Activated T-cell treated with anti-CD3 and anti-CD28 coated beads, Interleukin-2, amount 50 U/mL, for 4 hours (primary cell): ENCODE measurements around the gene ACADS. TPM values are rescaled to one million over a fixed set of nuclear protein-coding genes. Genes with fewer than 3 reads are reported as not detected.
"Not testable (repeated sequence)": the region's sequence is repeated elsewhere in the genome, so short reads cannot be mapped to it uniquely, and the experiment has no call there.

Source experiments
- ATAC-seq, 2 donors: fragments of 200-7000 bp; cut with Tn5 transposase; one replicate each; pipeline ENCODE4 v1.10.0; 2021
- DNase-seq: peaks from one replicate; pipeline ENCODE4 v3.0.0-alpha.2; 2020
- H3K27me3 Mint-ChIP-seq: one replicate; pipeline ENCODE4 v1.8.0; 2021; ENCODE audit warnings: low read depth, mixed read lengths
- H3K36me3 Mint-ChIP-seq: one replicate; pipeline ENCODE4 v1.8.0; 2022; ENCODE audit warnings: mixed read lengths; ENCODE audit not compliant: insufficient read depth
- H3K4me1 Mint-ChIP-seq: one replicate; pipeline ENCODE4 v1.8.0; 2021; ENCODE audit warnings: low read depth, mixed read lengths
- H3K4me3 Mint-ChIP-seq: one replicate; pipeline ENCODE4 v1.8.0; 2021; ENCODE audit warnings: mild to moderate bottlenecking, moderate library complexity, mixed read lengths
- H3K9me3 Mint-ChIP-seq: one replicate; pipeline ENCODE4 v1.8.0; 2021; ENCODE audit warnings: mixed read lengths
- total RNA-seq, 3 donors: library from RNA; stranded (reverse); gene quantifications; one replicate each; pipeline ENCODE4 v1.2.1, GENCODE V29; 2021

ACADS gene
- total RNA-seq, 3 donors from 2014 or later, result 13.3 to 13.8 (median 13.3) TPM

DNA sequence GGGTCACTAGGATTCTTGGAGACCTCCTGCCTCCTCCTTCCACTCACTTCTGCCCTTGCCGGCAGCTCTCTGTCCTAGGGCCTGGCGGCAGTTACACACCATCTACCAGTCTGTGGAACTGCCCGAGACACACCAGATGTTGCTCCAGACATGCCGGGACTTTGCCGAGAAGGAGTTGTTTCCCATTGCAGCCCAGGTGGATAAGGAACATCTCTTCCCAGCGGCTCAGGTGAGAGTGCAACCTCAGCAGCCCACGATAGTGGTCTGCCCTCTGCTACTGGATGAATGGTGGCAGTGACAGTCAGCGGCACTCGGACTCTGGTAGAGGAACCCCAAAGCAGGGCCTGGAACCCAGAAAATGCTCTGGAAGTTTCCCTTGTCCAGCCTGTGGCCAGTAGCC lies 1.3 kb downstream of the ACADS start:
- Mint-ChIP-seq H3K9me3 (no peaks in the 10 kb centered on the region), H3K4me3 (peak overlapping the region; percentile 88), H3K27me3 (no peaks in the 10 kb centered on the region), H3K4me1 (peaks cover 18% of the 10 kb centered on the region), H3K36me3 (peaks cover 18% of the 10 kb centered on the region)
- DNase-seq (no peak), ATAC-seq (no peak)

- H3K9me3 Mint-ChIP-seq, DNase-seq, H3K4me1 Mint-ChIP-seq, H3K27me3 Mint-ChIP-seq, ATAC-seq, H3K4me3 Mint-ChIP-seq: not testable (repeated sequence)
- peaks cover 16% of the 10 kb centered on the region for H3K36me3 Mint-ChIP-seq
Observed at GRCh38 chr12:120732198-120732597, 6.6 kb downstream of the ACADS start.

DNA sequence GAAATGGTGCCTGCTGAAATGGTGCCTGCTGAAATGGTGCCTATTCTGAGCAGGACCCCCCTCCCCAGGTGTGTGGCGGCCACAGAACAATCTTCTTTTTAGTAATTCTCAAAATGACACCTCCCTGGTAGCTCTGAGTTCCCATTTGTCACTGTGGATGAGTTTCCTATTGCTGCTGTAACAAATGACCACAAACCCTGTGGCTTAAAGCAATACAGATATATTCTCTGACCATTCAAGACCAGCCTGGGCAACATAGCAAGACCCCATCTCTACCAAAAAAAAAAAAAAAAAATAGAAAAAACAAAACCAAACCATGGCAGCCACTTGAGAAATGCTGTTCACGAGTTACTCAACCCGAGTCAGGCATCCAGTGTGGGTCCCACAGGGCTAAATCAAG lies 7.9 kb downstream of the ACADS start:
- no peak overlapping the region for H3K4me3 Mint-ChIP-seq
- H3K9me3 Mint-ChIP-seq, result no peaks in the 10 kb centered on the region
- DNase-seq (no peak), ATAC-seq (no peak)
- peaks cover 14% of the 10 kb centered on the region for H3K36me3 Mint-ChIP-seq
- H3K27me3 Mint-ChIP-seq, result no peaks in the 10 kb centered on the region
- H3K4me1 Mint-ChIP-seq, result no peaks in the 10 kb centered on the region

GRCh38 chr12:120734210-120734609 lies 8.6 kb downstream of the ACADS start:
- no peaks in the 10 kb centered on the region for H3K4me1 Mint-ChIP-seq
- H3K4me3 Mint-ChIP-seq, result no peak overlapping the region
- H3K9me3 Mint-ChIP-seq, result no peaks in the 10 kb centered on the region
- H3K27me3 Mint-ChIP-seq, result no peaks in the 10 kb centered on the region
- no peak for ATAC-seq
- H3K36me3 Mint-ChIP-seq, result peaks cover 14% of the 10 kb centered on the region
- no peak for DNase-seq

DNA sequence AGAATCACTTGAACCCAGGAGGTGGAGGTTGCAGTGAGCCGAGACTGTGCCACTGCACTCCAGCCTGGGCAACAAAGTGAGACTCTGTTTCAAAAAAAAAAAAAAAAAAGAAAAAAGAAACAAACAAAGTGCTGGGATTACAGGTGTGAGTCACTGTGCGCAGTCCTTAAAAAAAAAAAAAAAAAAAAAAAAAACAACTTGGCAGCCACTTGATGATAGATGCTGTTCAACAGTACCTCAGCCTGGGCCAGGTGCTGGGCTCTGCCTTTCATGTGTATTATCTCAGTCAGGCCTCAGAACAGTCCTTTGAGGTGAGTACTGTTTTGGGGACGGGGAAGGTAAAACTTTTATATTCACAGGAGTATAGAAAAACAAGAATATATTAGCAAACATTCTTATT lies 9.6 kb downstream of the ACADS start:
- H3K36me3 Mint-ChIP-seq, result peaks cover 11% of the 10 kb centered on the region
- no peaks in the 10 kb centered on the region for H3K9me3 Mint-ChIP-seq
- ATAC-seq, result no peak
- H3K4me1 Mint-ChIP-seq, result no peaks in the 10 kb centered on the region
- DNase-seq, result no peak
- no peaks in the 10 kb centered on the region for H3K27me3 Mint-ChIP-seq
- no peak overlapping the region for H3K4me3 Mint-ChIP-seq

DNA sequence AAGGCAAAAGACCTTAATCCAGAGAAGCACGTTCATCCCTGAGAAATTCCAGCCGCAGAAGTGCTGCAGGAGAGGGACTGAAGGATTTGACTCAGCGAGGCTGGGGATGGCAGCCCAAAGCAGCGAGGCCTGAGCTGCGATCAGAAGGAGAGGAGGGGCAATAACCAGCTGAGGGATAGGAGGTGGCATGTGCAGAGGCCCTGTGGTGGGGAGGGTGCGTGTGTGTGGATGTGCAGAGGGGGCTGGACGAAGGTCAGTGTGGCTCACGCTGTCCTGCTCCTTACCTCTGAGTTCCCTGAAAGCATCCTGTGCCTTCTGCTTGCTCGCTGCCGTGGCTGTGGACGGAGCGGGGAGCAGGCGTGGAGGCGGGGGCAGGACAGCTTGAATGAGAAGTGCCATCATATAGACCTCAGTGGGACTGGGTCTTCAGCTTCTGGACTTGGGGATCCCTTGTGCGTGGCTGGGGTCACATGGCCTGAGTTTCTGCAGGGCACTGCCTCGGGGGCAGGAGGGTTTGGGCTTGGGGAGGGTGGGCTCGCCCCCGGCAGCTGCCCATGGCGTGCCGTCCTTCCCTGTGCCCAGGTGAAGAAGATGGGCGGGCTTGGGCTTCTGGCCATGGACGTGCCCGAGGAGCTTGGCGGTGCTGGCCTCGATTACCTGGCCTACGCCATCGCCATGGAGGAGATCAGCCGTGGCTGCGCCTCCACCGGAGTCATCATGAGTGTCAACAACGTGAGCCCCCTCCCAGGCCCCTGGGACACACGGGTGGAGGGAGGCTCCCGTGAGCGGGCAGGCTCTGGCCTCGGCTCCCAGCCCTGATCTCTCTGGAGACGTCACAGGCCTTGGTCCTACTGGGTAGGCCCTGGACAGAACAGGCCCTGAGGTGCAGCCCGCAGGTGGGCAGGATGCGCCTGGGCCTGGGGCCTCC lies 11.0 kb downstream of the ACADS start:
- no peak overlapping the region for H3K4me3 Mint-ChIP-seq
- no peaks in the 10 kb centered on the region for H3K27me3 Mint-ChIP-seq
- no peaks in the 10 kb centered on the region for H3K9me3 Mint-ChIP-seq
- H3K36me3 Mint-ChIP-seq, result peaks cover 7% of the 10 kb centered on the region
- DNase-seq (no peak), ATAC-seq (no peak)
- no peaks in the 10 kb centered on the region for H3K4me1 Mint-ChIP-seq

GRCh38 chr12:120737557-120738251 lies 12.1 kb downstream of the ACADS start:
- Mint-ChIP-seq H3K4me3 (no peak overlapping the region), H3K27me3 (no peaks in the 10 kb centered on the region), H3K36me3 (peaks cover 5% of the 10 kb centered on the region), H3K4me1 (no peaks in the 10 kb centered on the region), H3K9me3 (no peaks in the 10 kb centered on the region)
- DNase-seq (no peak), ATAC-seq (no peak)

DNA sequence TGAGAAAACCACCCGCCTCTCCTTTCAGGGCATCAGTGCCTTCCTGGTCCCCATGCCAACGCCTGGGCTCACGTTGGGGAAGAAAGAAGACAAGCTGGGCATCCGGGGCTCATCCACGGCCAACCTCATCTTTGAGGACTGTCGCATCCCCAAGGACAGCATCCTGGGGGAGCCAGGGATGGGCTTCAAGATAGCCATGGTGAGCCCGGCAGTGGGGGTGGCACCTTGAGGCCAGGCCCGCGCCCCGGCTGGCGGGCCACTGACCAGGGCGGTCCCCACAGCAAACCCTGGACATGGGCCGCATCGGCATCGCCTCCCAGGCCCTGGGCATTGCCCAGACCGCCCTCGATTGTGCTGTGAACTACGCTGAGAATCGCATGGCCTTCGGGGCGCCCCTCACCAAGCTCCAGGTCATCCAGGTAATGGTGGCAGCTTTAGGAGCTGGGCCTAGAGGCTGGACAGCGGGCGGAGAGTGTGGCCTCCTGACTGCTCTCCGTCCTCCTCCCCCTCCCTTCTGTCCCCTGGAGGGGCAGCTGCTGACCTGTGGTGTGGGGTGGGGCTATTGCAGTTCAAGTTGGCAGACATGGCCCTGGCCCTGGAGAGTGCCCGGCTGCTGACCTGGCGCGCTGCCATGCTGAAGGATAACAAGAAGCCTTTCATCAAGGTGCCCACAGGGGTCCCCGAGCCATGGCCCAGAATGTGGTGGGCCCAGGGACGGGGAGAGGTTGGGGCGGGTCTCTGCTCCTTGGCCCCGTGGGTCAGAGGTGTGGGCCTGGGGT lies 12.8 kb downstream of the ACADS start:
- no peaks in the 10 kb centered on the region for H3K4me1 Mint-ChIP-seq
- DNase-seq (no peak), ATAC-seq (no peak)
- peaks cover 5% of the 10 kb centered on the region for H3K36me3 Mint-ChIP-seq
- H3K27me3 Mint-ChIP-seq, result no peaks in the 10 kb centered on the region
- H3K9me3 Mint-ChIP-seq, result no peaks in the 10 kb centered on the region
- H3K4me3 Mint-ChIP-seq, result no peak overlapping the region

DNA sequence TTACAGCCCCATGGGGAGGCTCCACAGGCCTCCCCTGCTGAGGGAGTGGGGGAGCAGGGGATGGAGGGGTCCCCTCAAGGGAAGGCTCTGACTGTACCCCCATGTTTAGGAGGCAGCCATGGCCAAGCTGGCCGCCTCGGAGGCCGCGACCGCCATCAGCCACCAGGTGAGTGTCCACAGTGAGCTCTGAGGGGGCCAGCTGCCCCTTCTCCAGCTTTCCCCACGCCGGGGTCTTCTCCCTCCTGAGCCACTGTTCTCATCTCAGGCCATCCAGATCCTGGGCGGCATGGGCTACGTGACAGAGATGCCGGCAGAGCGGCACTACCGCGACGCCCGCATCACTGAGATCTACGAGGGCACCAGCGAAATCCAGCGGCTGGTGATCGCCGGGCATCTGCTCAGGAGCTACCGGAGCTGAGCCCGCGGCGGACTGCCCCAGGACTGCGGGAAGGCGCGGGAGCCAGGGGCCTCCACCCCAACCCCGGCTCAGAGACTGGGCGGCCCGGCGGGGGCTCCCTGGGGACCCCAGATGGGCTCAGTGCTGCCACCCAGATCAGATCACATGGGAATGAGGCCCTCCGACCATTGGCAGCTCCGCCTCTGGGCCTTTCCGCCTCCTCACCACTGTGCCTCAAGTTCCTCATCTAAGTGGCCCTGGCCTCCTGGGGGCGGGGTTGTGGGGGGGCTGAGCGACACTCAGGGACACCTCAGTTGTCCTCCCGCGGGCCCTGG lies 13.6 kb downstream of the ACADS start:
- Mint-ChIP-seq H3K9me3 (no peaks in the 10 kb centered on the region), H3K27me3 (no peaks in the 10 kb centered on the region), H3K4me3 (no peak overlapping the region), H3K4me1 (no peaks in the 10 kb centered on the region), H3K36me3 (peaks cover 2% of the 10 kb centered on the region)
- ATAC-seq (no peak), DNase-seq (no peak)

DNA sequence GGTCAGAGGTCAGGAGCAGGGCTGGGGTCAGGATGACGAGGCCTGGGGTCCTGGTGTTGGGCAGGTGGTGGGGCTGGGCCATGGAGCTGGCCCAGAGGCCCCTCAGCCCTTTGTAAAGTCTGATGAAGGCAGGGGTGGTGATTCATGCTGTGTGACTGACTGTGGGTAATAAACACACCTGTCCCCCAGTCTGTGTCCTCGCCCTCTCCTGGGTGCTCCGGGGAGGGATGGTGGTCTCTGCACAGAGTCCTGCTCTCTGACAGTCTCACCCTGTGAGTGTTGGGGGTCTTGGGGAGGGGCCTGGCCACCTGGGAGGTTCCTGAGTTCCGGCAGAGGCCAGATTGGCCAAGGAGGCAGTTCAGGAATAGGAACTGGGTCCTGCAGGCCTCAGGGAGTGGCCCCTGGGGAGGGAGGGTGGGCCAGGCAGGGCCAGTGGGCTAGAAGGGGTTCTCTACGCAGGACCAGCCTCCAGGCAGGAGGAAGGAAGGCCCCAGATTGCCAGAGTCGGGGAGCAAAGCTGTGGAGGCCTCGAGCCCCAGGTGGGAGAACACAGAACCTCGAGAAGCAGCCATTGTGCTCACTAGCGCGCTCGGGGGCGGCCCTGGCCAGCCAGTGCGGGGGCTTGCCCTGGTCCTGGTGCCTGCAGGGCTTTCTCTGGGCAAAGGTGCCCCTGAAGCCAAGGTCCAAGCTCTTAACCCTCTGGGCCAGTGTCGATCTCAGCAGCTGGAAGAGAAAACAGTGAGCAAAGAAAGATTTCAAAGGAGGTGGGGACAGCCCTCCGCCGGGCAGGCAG lies 14.4 kb downstream of the ACADS start:
- no peaks in the 10 kb centered on the region for H3K9me3 Mint-ChIP-seq
- no peaks in the 10 kb centered on the region for H3K36me3 Mint-ChIP-seq
- DNase-seq, result no peak
- no peak overlapping the region for H3K4me3 Mint-ChIP-seq
- H3K4me1 Mint-ChIP-seq, result no peaks in the 10 kb centered on the region
- no peaks in the 10 kb centered on the region for H3K27me3 Mint-ChIP-seq
- ATAC-seq, result no peak

GRCh38 chr12:120740871-120741270 lies 15.2 kb downstream of the ACADS start:
- no peaks in the 10 kb centered on the region for H3K4me1 Mint-ChIP-seq
- H3K9me3 Mint-ChIP-seq, result no peaks in the 10 kb centered on the region
- no peak overlapping the region for H3K4me3 Mint-ChIP-seq
- ATAC-seq, result no peak
- no peaks in the 10 kb centered on the region for H3K27me3 Mint-ChIP-seq
- DNase-seq, result no peak
- no peaks in the 10 kb centered on the region for H3K36me3 Mint-ChIP-seq

DNA sequence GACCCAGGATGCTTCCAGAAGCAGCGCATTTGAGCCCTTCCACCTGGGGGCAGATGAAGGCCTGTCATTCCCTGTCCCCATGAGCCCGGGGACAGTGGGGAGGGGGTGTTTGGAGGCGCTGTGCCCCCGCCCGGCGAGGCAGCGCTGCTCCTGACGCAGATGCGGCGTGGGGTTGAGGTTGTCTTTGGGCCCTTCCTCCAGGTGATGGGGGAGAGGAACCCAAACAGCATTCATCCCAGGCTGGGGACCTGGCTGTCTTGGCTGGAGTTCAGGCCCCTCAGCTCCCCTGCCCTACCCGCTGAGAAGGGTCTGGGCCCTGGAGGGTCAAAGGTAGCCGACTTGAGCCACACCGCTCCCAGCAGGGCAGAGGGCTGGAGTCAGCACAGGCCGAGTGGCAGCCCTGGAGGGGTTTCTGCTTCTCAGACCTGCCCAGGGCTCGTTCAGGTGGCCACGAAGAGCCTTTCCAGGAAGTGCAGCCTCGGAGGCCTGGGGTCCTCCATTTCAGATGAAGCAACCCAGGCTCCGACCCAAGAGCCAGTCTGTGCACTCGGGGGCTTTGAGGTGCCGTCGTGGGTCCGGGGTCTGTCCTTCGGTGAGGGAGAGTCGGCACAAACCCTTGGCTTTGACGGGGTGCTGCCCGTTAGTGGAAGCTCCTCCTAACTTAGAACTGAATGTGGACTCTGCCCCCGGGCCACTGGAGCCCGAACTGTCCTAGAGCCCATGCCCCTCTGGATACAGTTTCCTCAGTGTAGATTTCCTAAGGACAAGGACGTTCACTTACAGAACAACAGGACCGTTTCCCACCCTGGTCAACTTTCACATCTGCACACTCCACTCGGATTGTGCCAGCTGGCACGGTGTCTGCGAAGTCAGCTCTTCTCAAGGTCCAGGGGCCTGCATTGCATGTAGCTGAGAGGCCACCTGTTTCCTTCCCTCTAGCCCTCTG lies 16.1 kb downstream of the ACADS start:
- Mint-ChIP-seq H3K9me3 (no peaks in the 10 kb centered on the region), H3K27me3 (no peaks in the 10 kb centered on the region), H3K4me1 (no peaks in the 10 kb centered on the region), H3K36me3 (no peaks in the 10 kb centered on the region), H3K4me3 (no peak overlapping the region)
- no peak for ATAC-seq
- DNase-seq, result no peak
